PC-3 (cell line): ENCODE measurements around the gene GRXCR1. TPM values are rescaled to one million over a fixed set of nuclear protein-coding genes. Genes with fewer than 3 reads are reported as not detected.

Source experiments
- ATAC-seq: fragments of 200-7000 bp; cut with Tn5 transposase; 2 replicates; pipeline ENCODE4 v1.9.1; 2020; ENCODE audit warnings: mild to moderate bottlenecking, moderate library complexity
- BruUV-seq: library from RNA; stranded (reverse); fragments of 400-500 nt; replicated peaks from 2 replicates; lab custom pipeline; 2021; lab: Mats Ljungman, UMichigan
- CTCF ChIA-PET: fragments of 300-600 bp; sonication (Branson Sonifier 250); formaldehyde crosslinking; loops from one replicate; lab custom pipeline; 2022; ENCODE audit warnings: antibody characterized with exemption; lab: Charles Lee
- POLR2A ChIA-PET: fragments of 300-600 bp; sonication (Branson Sonifier 250); formaldehyde crosslinking; loops from one replicate; lab custom pipeline; 2022; ENCODE audit warnings: antibody characterized with exemption; ENCODE audit not compliant: unreplicated experiment; lab: Charles Lee
- DNase-seq: peaks from one replicate; pipeline ENCODE4 v3.0.0-alpha.2; 2015
- H2AFZ ChIP-seq: fragments of 300-600 bp; sonication (generic); 2 replicates; pipeline ENCODE4 v1.6.0; 2016; ENCODE audit warnings: antibody characterized with exemption, low read length
- H3F3A ChIP-seq: fragments of 300-600 bp; sonication (generic); one replicate; pipeline ENCODE4 v1.6.0; 2017; ENCODE audit warnings: antibody characterized with exemption, low read length, control low read depth, mild to moderate bottlenecking; ENCODE audit not compliant: unreplicated experiment
- H3K27ac ChIP-seq: fragments of 300-600 bp; sonication (generic); 2 replicates; pipeline ENCODE4 v1.5.1; 2016; ENCODE audit warnings: mild to moderate bottlenecking, low read length
- H3K27me3 ChIP-seq: fragments of 300-600 bp; sonication (generic); 2 replicates; pipeline ENCODE4 v1.6.1; 2016; ENCODE audit warnings: low read length, mixed read lengths
- H3K36me3 ChIP-seq: fragments of 300-600 bp; sonication (generic); 2 replicates; pipeline ENCODE4 v1.6.1; 2016; ENCODE audit warnings: low read depth, mixed run types, low read length, mixed read lengths
- H3K4me1 ChIP-seq: fragments of 300-600 bp; sonication (generic); 2 replicates; pipeline ENCODE4 v1.5.1; 2016; ENCODE audit warnings: low read length; ENCODE audit not compliant: insufficient read depth
- H3K4me2 ChIP-seq: fragments of 300-600 bp; sonication (generic); 2 replicates; pipeline ENCODE4 v1.6.0; 2016; ENCODE audit warnings: low read length
- H3K4me3 ChIP-seq: fragments of 300-600 bp; sonication (generic); 2 replicates; pipeline ENCODE4 v1.5.1; 2016; ENCODE audit warnings: mild to moderate bottlenecking, low read length, mixed read lengths
- H3K79me2 ChIP-seq: fragments of 300-600 bp; sonication (generic); 2 replicates; pipeline ENCODE4 v1.6.1; 2017; ENCODE audit warnings: low read length, mixed read lengths
- H3K9ac ChIP-seq: fragments of 300-600 bp; sonication (generic); 2 replicates; pipeline ENCODE4 v1.6.0; 2016; ENCODE audit warnings: mild to moderate bottlenecking, low read length
- H3K9me2 ChIP-seq: fragments of 300-600 bp; sonication (generic); replicated peaks from 2 replicates; pipeline ENCODE4 v1.6.1; 2016; ENCODE audit warnings: mixed run types, low read length, mixed read lengths
- H3K9me3 ChIP-seq: fragments of 300-600 bp; sonication (generic); 2 replicates; pipeline ENCODE4 v1.6.1; 2016; ENCODE audit warnings: low read length, mixed read lengths
- H4K20me1 ChIP-seq: fragments of 300-600 bp; sonication (generic); 2 replicates; pipeline ENCODE4 v1.6.1; 2016; ENCODE audit warnings: low read length, mixed read lengths
- EZH2 ChIP-seq: fragments of 300-600 bp; sonication (generic); IDR thresholded peaks from one replicate; pipeline ENCODE4 v1.6.1; 2017; ENCODE audit warnings: antibody characterized with exemption, mild to moderate bottlenecking, low read length; ENCODE audit not compliant: unreplicated experiment
- EZH2phosphoT487 ChIP-seq: fragments of 300-600 bp; sonication (generic); IDR thresholded peaks from 2 replicates; pipeline ENCODE4 v1.6.1; 2018; ENCODE audit warnings: mild to moderate bottlenecking, antibody characterized with exemption, low read length, borderline replicate concordance
- intact Hi-C: fragments of 100-400 bp; cut with micrococcal nuclease; formaldehyde crosslinking; loops from 2 replicates; pipeline ENCODE4 v1.9.0; 2023
- total RNA-seq: library from RNA; depleted of rRNA; stranded (reverse); fragments of >200 nt; gene quantifications from 2 replicates; pipeline ENCODE4 v1.2.3, GENCODE V29; 2014
- TF ChIP-seq, protein P1 (sequence below): fragments of 300-600 bp; sonication (generic); conservative IDR thresholded peaks from 2 replicates; pipeline ENCODE4 v1.5.1; 2017; ENCODE audit warnings: antibody characterized with exemption, low read depth, mild to moderate bottlenecking, low read length

Gene GRXCR1
- total RNA-seq, 1 experiment from 2014 or later = not detected

GRCh38 chr4:43014256-43014655, 121.7 kb downstream of the GRXCR1 start:
- no peak overlapping the region for H3K27ac ChIP-seq
- CTCF ChIA-PET = no interaction called here
- no peaks in the 10 kb centered on the region for H3K9me3 ChIP-seq
- no peaks in the 10 kb centered on the region for H3K79me2 ChIP-seq
- no peaks in the 10 kb centered on the region for H4K20me1 ChIP-seq
- no peak overlapping the region for H3K9ac ChIP-seq
- no peaks in the 10 kb centered on the region for H3K4me1 ChIP-seq
- H3K4me2 ChIP-seq = no peak overlapping the region
- no peaks in the 10 kb centered on the region for H3K36me3 ChIP-seq
- TF ChIP-seq EZH2phosphoT487 (no peak), EZH2 (no peak)
- TF ChIP-seq, protein P1, sequence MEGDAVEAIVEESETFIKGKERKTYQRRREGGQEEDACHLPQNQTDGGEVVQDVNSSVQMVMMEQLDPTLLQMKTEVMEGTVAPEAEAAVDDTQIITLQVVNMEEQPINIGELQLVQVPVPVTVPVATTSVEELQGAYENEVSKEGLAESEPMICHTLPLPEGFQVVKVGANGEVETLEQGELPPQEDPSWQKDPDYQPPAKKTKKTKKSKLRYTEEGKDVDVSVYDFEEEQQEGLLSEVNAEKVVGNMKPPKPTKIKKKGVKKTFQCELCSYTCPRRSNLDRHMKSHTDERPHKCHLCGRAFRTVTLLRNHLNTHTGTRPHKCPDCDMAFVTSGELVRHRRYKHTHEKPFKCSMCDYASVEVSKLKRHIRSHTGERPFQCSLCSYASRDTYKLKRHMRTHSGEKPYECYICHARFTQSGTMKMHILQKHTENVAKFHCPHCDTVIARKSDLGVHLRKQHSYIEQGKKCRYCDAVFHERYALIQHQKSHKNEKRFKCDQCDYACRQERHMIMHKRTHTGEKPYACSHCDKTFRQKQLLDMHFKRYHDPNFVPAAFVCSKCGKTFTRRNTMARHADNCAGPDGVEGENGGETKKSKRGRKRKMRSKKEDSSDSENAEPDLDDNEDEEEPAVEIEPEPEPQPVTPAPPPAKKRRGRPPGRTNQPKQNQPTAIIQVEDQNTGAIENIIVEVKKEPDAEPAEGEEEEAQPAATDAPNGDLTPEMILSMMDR = no peak
- intact Hi-C loops = no loop called here
- no peaks in the 10 kb centered on the region for H3K9me2 ChIP-seq
- no peaks in the 10 kb centered on the region for H3F3A ChIP-seq
- DNase-seq (no peak), ATAC-seq (no peak)
- H3K27me3 ChIP-seq = no peaks in the 10 kb centered on the region
- no TSS peak for BruUV-seq
- no peak overlapping the region for H2AFZ ChIP-seq
- no peak overlapping the region for H3K4me3 ChIP-seq
- POLR2A ChIA-PET = no interaction called here

DNA sequence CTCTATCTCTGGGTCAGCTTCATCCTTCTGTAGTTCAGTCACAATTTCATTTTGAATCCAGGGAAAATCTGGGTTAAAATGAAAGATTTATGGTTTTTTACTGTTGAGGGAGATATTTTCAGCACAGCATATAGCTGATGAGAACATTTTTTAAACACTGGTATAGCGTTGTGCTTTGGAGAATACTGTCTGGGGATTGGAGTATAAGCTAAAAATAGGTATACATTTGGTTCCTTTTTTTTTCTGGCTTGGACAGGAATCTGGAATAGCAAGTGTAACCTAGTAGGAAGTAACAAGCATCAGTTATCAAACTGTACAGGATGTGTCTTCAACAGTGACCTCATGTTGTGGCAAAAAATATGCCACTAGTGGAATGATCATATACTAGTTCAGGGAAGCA, 149.1 kb downstream of the GRXCR1 start:
- Histone ChIP-seq H3K27me3 (no peaks in the 10 kb centered on the region), H2AFZ (no peak overlapping the region), H3F3A (no peaks in the 10 kb centered on the region), H3K27ac (no peak overlapping the region), H3K36me3 (no peaks in the 10 kb centered on the region), H3K4me1 (no peaks in the 10 kb centered on the region), H3K9me3 (no peaks in the 10 kb centered on the region), H3K79me2 (no peaks in the 10 kb centered on the region), H3K9ac (no peak overlapping the region), H4K20me1 (no peaks in the 10 kb centered on the region), H3K9me2 (no peaks in the 10 kb centered on the region), H3K4me3 (no peak overlapping the region), H3K4me2 (no peak overlapping the region)
- no peak for ATAC-seq
- BruUV-seq = no TSS peak
- TF ChIP-seq EZH2 (no peak), EZH2phosphoT487 (no peak)
- ChIA-PET POLR2A (no interaction called here), CTCF (no interaction called here)
- intact Hi-C loops = no loop called here
- no peak for DNase-seq

DNA sequence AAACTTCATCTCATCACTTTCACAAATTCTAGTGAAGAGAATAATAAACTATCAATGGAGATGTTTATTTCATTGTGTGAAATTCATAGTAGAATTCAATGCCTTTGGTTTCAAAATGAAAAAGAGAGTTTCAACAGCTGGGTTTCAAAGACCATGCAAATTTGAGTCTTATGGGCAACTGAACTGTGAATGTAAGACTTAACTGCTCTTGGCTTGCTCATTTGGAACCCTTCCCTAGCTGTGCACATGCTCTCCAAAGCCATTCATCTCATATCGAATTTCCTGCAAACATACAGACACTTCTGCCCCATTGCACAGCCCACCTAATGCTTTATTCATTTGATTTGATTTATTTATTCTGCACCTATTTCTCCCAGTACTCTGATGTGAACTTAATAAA, 154.5 kb downstream of the GRXCR1 start:
- H3K27ac ChIP-seq = no peak overlapping the region
- TF ChIP-seq, protein P1 = no peak
- intact Hi-C loops = no loop called here
- CTCF ChIA-PET = no interaction called here
- no peak overlapping the region for H3K4me2 ChIP-seq
- H3F3A ChIP-seq = no peaks in the 10 kb centered on the region
- no peaks in the 10 kb centered on the region for H3K36me3 ChIP-seq
- H3K4me1 ChIP-seq = no peaks in the 10 kb centered on the region
- no TSS peak for BruUV-seq
- no peak overlapping the region for H3K4me3 ChIP-seq
- H4K20me1 ChIP-seq = no peaks in the 10 kb centered on the region
- no peaks in the 10 kb centered on the region for H3K9me2 ChIP-seq
- H3K9me3 ChIP-seq = no peaks in the 10 kb centered on the region
- no peak for DNase-seq
- no peak for ATAC-seq
- no peak overlapping the region for H3K9ac ChIP-seq
- H3K27me3 ChIP-seq = no peaks in the 10 kb centered on the region
- no peak overlapping the region for H2AFZ ChIP-seq
- POLR2A ChIA-PET = no interaction called here
- no peaks in the 10 kb centered on the region for H3K79me2 ChIP-seq
